Iris pigment epithelial cell (primary cell): ENCODE data around the gene FGF1.
A peak's percentile ranks its signal among the peaks of the same experiment; 100 is the strongest.

Source experiments
- DNase-seq: peaks from one replicate; pipeline ENCODE4 v3.0.0-alpha.2; 2011; ENCODE audit warnings: low read depth

FGF1 gene

GRCh38 chr5:142696379-142696778 is 10.5 kb upstream of the FGF1 start:
- no peak for DNase-seq

GRCh38 chr5:142694092-142694856 is 8.4 kb upstream of the FGF1 start:
- DNase-seq, result no peak

- DNase-seq, result no peak
Measured at GRCh38 chr5:142692321-142692894, 6.5 kb upstream of the FGF1 start.

- no peak for DNase-seq
Measured at GRCh38 chr5:142690667-142691066, 4.8 kb upstream of the FGF1 start.

- no peak for DNase-seq
Measured at GRCh38 chr5:142689081-142689480, 3.2 kb upstream of the FGF1 start.

- DNase-seq, result no peak
Measured at GRCh38 chr5:142688281-142688989, 2.5 kb upstream of the FGF1 start.

- DNase-seq, result no peak
Measured at GRCh38 chr5:142686968-142687367, 1.1 kb upstream of the FGF1 start.

- peak; percentile 21 for DNase-seq
Measured at GRCh38 chr5:142686210-142686734, 382 bp upstream of the FGF1 start.

- DNase-seq, result no peak
Measured at GRCh38 chr5:142684508-142685041, 1.3 kb downstream of the FGF1 start.

- no peak for DNase-seq
Measured at GRCh38 chr5:142683881-142684505, 1.9 kb downstream of the FGF1 start.

- no peak for DNase-seq
Measured at GRCh38 chr5:142683116-142683515, 2.8 kb downstream of the FGF1 start.

- peak; percentile 59 for DNase-seq
Measured at GRCh38 chr5:142680605-142681259, 5.2 kb downstream of the FGF1 start.

- no peak for DNase-seq
Measured at GRCh38 chr5:142679744-142680143, 6.1 kb downstream of the FGF1 start.

- no peak for DNase-seq
Measured at GRCh38 chr5:142678529-142678928, 7.4 kb downstream of the FGF1 start.

- DNase-seq, result no peak
Measured at GRCh38 chr5:142677198-142677597, 8.7 kb downstream of the FGF1 start.

- DNase-seq, result no peak
Measured at GRCh38 chr5:142676318-142676717, 9.6 kb downstream of the FGF1 start.

GRCh38 chr5:142674531-142675469 is 11.1 kb downstream of the FGF1 start:
- peak; percentile 57 for DNase-seq

GRCh38 chr5:142671801-142672200 is 14.1 kb downstream of the FGF1 start:
- peak; percentile 85 for DNase-seq

- no peak for DNase-seq
Measured at GRCh38 chr5:142671266-142671665, 14.6 kb downstream of the FGF1 start.

- no peak for DNase-seq
Measured at GRCh38 chr5:142670804-142671203, 15.1 kb downstream of the FGF1 start.

GRCh38 chr5:142669477-142669876 is 16.4 kb downstream of the FGF1 start:
- DNase-seq, result no peak
